ENCODE measurements around the gene ERMP1. TPM values are rescaled to one million over a fixed set of nuclear protein-coding genes. Genes with fewer than 3 reads are reported as not detected.

The ERMP1 gene
- polyA plus RNA-seq, 1 donor from 2014 or later = 7.8 TPM

GRCh38 chr9:5858833-5859232 lies 25.9 kb upstream of the ERMP1 start:
- Histone ChIP-seq H2AFZ (ENCODE audit: low read depth, low read length) (no peak overlapping the region), H3K4me3 (ENCODE audit: low read length) (no peak overlapping the region), H3K27ac (ENCODE audit: low read length) (no peak overlapping the region), H3K79me2 (replicated peaks; ENCODE audit: insufficient read depth, low read length) (no peaks in the 10 kb centered on the region), H3K9me2 (ENCODE audit: insufficient read depth, low read length) (no peaks in the 10 kb centered on the region), H3K4me2 (ENCODE audit: low read length) (no peak overlapping the region), H4K20me1 (ENCODE audit: insufficient read depth) (no peaks in the 10 kb centered on the region), H3K27me3 (ENCODE audit: insufficient read depth, low read depth, low read length) (no peaks in the 10 kb centered on the region), H3F3A (ENCODE audit: insufficient read depth, low read length, poor library complexity, severe bottlenecking) (no peaks in the 10 kb centered on the region), H3K36me3 (ENCODE audit: insufficient read depth, low read length) (no peaks in the 10 kb centered on the region), H3K9me3 (ENCODE audit: low read length) (no peaks in the 10 kb centered on the region), H3K9ac (ENCODE audit: low read length) (no peak overlapping the region)
- no peak for TF ChIP-seq SMC3 (conservative IDR thresholded peaks at IDR 0.05; ENCODE audit: poor library complexity)
- TF ChIP-seq TAF1 (IDR thresholded peaks at IDR 0.05; ENCODE audit: low read depth) = no peak
- no peak for TF ChIP-seq EZH2 (IDR thresholded peaks at IDR 0.05; ENCODE audit: borderline replicate concordance, insufficient read depth, low read length, poor library complexity, severe bottlenecking)
- TF ChIP-seq POLR2AphosphoS5 (IDR thresholded peaks at IDR 0.05) = no peak
- no peak for TF ChIP-seq EP300 (conservative IDR thresholded peaks at IDR 0.05; ENCODE audit: poor library complexity, severe bottlenecking)
- no peak for TF ChIP-seq REST (IDR thresholded peaks at IDR 0.05; ENCODE audit: borderline replicate concordance)
- no peak for TF ChIP-seq RAD21 (conservative IDR thresholded peaks at IDR 0.05)

GRCh38 chr9:5857928-5858327 lies 25.0 kb upstream of the ERMP1 start:
- Histone ChIP-seq H2AFZ (ENCODE audit: low read depth, low read length) (no peak overlapping the region), H3K27me3 (ENCODE audit: insufficient read depth, low read depth, low read length) (no peaks in the 10 kb centered on the region), H3K27ac (ENCODE audit: low read length) (no peak overlapping the region), H4K20me1 (ENCODE audit: insufficient read depth) (no peaks in the 10 kb centered on the region), H3K4me2 (ENCODE audit: low read length) (no peak overlapping the region), H3K79me2 (replicated peaks; ENCODE audit: insufficient read depth, low read length) (no peaks in the 10 kb centered on the region), H3K36me3 (ENCODE audit: insufficient read depth, low read length) (no peaks in the 10 kb centered on the region), H3K9ac (ENCODE audit: low read length) (no peak overlapping the region), H3K4me3 (ENCODE audit: low read length) (no peak overlapping the region), H3F3A (ENCODE audit: insufficient read depth, low read length, poor library complexity, severe bottlenecking) (no peaks in the 10 kb centered on the region), H3K9me2 (ENCODE audit: insufficient read depth, low read length) (no peaks in the 10 kb centered on the region), H3K9me3 (ENCODE audit: low read length) (no peaks in the 10 kb centered on the region)
- no peak for TF ChIP-seq MXI1 (conservative IDR thresholded peaks at IDR 0.05; ENCODE audit: poor library complexity, severe bottlenecking)
- TF ChIP-seq TAF1 (IDR thresholded peaks at IDR 0.05; ENCODE audit: low read depth) = no peak
- no peak for TF ChIP-seq SMC3 (conservative IDR thresholded peaks at IDR 0.05; ENCODE audit: poor library complexity)
- TF ChIP-seq POLR2AphosphoS5 (IDR thresholded peaks at IDR 0.05) = no peak
- no peak for TF ChIP-seq CTCF (IDR thresholded peaks at IDR 0.05; ENCODE audit: poor library complexity, severe bottlenecking)
- no peak for TF ChIP-seq RAD21 (conservative IDR thresholded peaks at IDR 0.05)
- TF ChIP-seq REST (IDR thresholded peaks at IDR 0.05; ENCODE audit: borderline replicate concordance) = no peak
- no peak for TF ChIP-seq EZH2 (IDR thresholded peaks at IDR 0.05; ENCODE audit: borderline replicate concordance, insufficient read depth, low read length, poor library complexity, severe bottlenecking)
- TF ChIP-seq EP300 (conservative IDR thresholded peaks at IDR 0.05; ENCODE audit: poor library complexity, severe bottlenecking) = no peak
